Cardiac muscle cell (in vitro differentiated cells and primary cell): Measurements from ENCODE around the gene CACNA2D3. TPM values are rescaled to one million over a fixed set of nuclear protein-coding genes. Genes with fewer than 3 reads are reported as not detected.

Source experiments
- DNase-seq, 2 donors: peaks; one replicate each; pipeline versions ENCODE4 v3.0.0 to v3.0.0-alpha.2; 2010 to 2017; ENCODE audit warnings: low read depth in 1 of 2, low spot score in 1 of 2
- H3K27ac ChIP-seq: fragments of 200-600 bp; sonication (generic); 2 replicates; pipeline ENCODE4 v1.5.1; 2016
- H3K27me3 ChIP-seq: fragments of 200-600 bp; sonication (generic); 2 replicates; pipeline ENCODE4 v1.6.0; 2016; ENCODE audit warnings: control low read depth
- H3K36me3 ChIP-seq: fragments of 200-600 bp; sonication (generic); 2 replicates; pipeline ENCODE4 v1.5.1; 2016; ENCODE audit warnings: control low read depth
- H3K4me1 ChIP-seq: fragments of 200-600 bp; sonication (generic); 2 replicates; pipeline ENCODE4 v1.8.1; 2017; ENCODE audit warnings: low read depth, mild to moderate bottlenecking, mixed run types
- H3K4me3 ChIP-seq: fragments of 200-600 bp; sonication (generic); 2 replicates; pipeline ENCODE4 v1.5.1; 2016; ENCODE audit warnings: mild to moderate bottlenecking
- H3K9me3 ChIP-seq: fragments of 200-600 bp; sonication (generic); 2 replicates; pipeline ENCODE4 v1.5.1; 2017; ENCODE audit warnings: low read depth, mild to moderate bottlenecking, control low read depth
- CTCF ChIP-seq: IDR thresholded peaks from 2 replicates; pipeline ENCODE4 v1.5.1; 2012; ENCODE audit warnings: low read depth, mild to moderate bottlenecking, low read length
- polyA plus RNA-seq: library from polyadenylated mRNA; unstranded; fragments of >200 nt; fragmentation: Nextera tagmentation; extraction: Ambion mirVana; gene quantifications from 2 replicates; pipeline ENCODE4 v1.2.1, GENCODE V29; 2016
- total RNA-seq: library from RNA; depleted of rRNA; stranded (reverse); fragments of >200 nt; gene quantifications from 2 replicates; pipeline ENCODE4 v1.2.3, GENCODE V29; 2016

Gene CACNA2D3
- total and polyA plus RNA-seq, 2 experiments from 2014 or later = 0.45 to 0.59 TPM

DNA sequence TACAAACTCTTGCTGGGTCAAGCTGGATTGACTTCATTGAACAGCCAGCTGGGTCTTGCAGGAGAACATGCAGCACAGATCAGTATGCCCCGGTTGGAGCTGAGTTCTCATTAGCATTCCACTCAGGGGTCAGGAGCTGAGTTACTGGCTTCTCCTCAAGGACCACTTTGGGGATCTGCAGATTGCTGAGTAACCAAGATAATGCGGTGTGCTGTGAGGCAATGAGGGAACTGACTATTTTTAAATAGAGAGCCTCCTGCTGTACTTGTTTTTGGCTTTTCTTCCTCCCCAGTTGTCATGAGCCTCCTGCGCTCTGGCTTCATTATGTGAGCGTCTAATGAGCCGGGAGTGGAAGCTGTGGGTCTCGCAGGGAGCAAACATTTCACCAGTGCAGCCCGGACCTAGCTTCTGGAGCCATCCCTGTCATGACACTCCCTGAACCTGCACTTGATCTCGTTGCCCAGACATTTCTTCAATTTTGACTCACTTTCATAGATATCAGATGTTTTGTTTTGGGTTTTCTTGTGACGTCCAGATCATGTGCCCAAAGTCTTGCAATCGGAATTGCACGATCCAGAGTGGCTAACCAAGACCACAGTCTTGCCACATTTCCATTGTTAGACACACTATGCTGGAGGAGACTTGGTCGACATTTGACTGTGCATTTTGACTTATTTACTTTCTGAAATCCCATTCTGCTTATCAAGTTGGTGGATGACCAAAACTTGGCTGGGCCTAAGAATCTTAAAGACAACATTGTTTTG, 478.3 kb downstream of the CACNA2D3 start:
- Histone ChIP-seq H3K27me3 (no peaks in the 10 kb centered on the region), H3K4me1 (peaks cover 19% of the 10 kb centered on the region), H3K36me3 (no peaks in the 10 kb centered on the region), H3K9me3 (no peaks in the 10 kb centered on the region), H3K4me3 (no peak overlapping the region), H3K27ac (no peak overlapping the region)
- TF ChIP-seq CTCF = no peak
- peak; percentile 38 to 86 for DNase-seq

- DNase-seq = no peak
- H3K4me1 ChIP-seq = peaks cover 17% of the 10 kb centered on the region
- no peaks in the 10 kb centered on the region for H3K9me3 ChIP-seq
- no peaks in the 10 kb centered on the region for H3K27me3 ChIP-seq
- no peak for TF ChIP-seq CTCF
- H3K36me3 ChIP-seq = no peaks in the 10 kb centered on the region
- H3K27ac ChIP-seq = no peak overlapping the region
- H3K4me3 ChIP-seq = no peak overlapping the region
Observed at GRCh38 chr3:54604495-54604894, 482.1 kb downstream of the CACNA2D3 start.

DNA sequence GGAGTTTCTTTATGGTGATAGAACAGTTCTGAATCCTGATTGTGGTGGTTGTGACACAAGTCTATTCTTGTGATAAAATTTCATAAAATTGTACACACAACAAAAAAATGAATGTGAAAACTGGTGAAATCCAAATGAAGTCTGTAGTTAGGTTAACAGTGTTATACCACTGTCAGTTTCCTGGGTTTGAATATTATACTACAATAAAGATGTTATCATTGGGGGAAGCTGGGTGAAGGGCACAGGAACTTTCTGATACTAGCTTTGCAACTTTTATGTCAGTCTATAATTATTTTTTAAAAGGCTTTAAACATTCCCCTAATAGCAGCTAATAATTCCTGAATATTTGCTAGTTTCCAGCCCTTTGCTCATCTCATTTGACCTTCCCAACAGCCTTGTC, 485.7 kb downstream of the CACNA2D3 start:
- DNase-seq = no peak
- H3K4me3 ChIP-seq = no peak overlapping the region
- no peaks in the 10 kb centered on the region for H3K36me3 ChIP-seq
- H3K4me1 ChIP-seq = no peaks in the 10 kb centered on the region
- H3K27ac ChIP-seq = no peak overlapping the region
- no peaks in the 10 kb centered on the region for H3K9me3 ChIP-seq
- TF ChIP-seq CTCF = no peak
- H3K27me3 ChIP-seq = no peaks in the 10 kb centered on the region

GRCh38 chr3:54619053-54619452, 496.7 kb downstream of the CACNA2D3 start:
- no peak for TF ChIP-seq CTCF
- no peaks in the 10 kb centered on the region for H3K27me3 ChIP-seq
- no peak overlapping the region for H3K27ac ChIP-seq
- no peak for DNase-seq
- no peaks in the 10 kb centered on the region for H3K4me1 ChIP-seq
- H3K9me3 ChIP-seq = no peaks in the 10 kb centered on the region
- H3K4me3 ChIP-seq = no peak overlapping the region
- H3K36me3 ChIP-seq = no peaks in the 10 kb centered on the region

DNA sequence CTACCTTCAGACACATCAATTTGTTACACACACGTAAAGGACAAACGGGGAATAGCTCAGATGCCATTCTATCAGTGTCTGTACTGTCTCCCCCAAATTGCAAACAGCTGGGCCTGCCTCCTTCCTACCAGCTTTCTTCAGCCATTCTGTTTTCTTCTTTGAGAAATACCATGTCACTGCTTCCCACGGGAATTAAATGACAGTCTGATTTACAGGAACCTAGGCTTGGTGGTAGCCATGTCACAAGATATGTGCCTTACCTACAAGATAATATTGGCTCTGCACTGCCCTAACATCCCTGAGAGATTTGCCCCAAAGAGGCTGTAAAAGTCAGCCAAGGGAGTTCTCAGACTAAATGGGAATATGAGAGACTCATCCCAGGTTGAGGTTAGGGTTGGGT, 497.2 kb downstream of the CACNA2D3 start:
- H3K27me3 ChIP-seq = no peaks in the 10 kb centered on the region
- DNase-seq = no peak
- H3K36me3 ChIP-seq = no peaks in the 10 kb centered on the region
- no peak for TF ChIP-seq CTCF
- H3K9me3 ChIP-seq = no peaks in the 10 kb centered on the region
- H3K27ac ChIP-seq = no peak overlapping the region
- H3K4me3 ChIP-seq = no peak overlapping the region
- no peaks in the 10 kb centered on the region for H3K4me1 ChIP-seq
